Fibroblast of skin of abdomen (primary cell): ENCODE data around the gene SWI5.

Experiments
- DNase-seq: peaks from one replicate; pipeline ENCODE4 v3.0.0-alpha.2; 2013

SWI5 gene

GRCh38 chr9:128321879-128322403, 45.9 kb downstream of the SWI5 start:
- no peak for DNase-seq

DNA sequence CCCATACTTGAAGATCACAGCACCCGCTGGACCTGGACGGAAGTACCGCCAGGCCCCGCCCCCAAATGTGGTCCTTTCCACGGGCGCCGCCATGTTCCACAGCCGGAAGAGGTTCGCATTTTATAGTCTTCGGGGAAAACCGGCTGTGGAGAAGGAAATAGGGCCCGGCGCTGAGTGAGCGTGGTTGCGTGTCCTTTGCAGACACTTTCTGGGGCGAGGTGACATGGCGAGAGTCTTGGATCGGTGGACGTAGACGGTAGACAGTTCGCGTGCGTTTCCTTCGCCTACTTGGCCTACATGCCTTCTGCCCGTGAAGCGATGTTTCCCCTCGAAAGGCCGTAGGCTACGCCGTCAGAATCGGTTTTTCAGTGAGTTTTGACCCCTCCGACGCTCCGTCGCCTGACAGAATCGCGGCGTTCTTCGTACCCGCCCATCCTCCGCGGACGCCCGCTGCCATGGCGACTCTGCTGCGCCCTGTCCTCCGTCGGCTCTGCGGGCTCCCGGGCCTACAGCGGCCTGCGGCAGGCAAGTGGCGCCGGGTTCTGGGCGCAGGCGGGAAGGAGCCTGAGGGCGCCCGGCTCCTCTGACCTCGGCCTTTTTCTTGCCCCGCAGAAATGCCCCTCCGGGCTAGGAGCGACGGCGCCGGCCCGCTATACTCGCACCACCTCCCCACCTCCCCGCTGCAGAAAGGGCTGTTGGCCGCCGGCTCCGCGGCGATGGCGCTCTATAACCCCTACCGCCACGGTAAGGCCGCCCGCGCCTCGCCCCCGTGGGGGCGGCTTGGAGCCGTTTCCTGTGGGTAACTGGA, 46.5 kb downstream of the SWI5 start, which contains the start of the genes COQ4 and TRUB2:
COQ4 (plus strand) TSS at position 436 of the 808 bp plus-strand sequence; CDS start at position 456, 20 bp downstream.
TRUB2 (minus strand) TSS at position 44 of the 808 bp plus-strand sequence; CDS start at position 5, 39 bp downstream.
- peak; percentile 95 for DNase-seq

DNA sequence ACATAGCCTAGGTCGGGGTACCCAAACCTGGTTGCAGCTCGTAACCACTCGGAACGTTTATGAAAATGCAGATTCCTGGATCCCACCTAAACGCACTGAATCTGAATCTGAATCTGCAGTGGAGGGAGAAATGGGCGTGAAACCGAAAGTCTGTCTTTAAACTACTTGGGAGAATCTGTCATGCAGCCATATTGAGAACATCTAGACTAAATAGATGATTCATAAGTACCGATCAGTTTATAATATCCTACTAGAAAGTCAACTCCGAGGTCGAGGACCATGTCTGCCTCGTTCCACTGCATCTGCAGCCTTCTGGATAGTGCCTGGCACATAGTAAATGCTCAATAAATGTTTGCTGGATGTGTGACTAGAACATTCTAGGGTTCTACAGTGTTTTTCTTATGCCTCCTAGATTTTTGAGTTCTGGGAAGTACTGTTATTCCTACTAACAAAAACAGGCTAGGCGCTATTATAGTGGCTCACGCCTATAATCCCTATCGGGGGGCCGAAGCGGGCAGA, 47.2 kb downstream of the SWI5 start:
- DNase-seq, result no peak

- DNase-seq, result no peak
Measured at GRCh38 chr9:128323791-128324190, 47.7 kb downstream of the SWI5 start.

GRCh38 chr9:128324401-128324800, 48.3 kb downstream of the SWI5 start:
- no peak for DNase-seq

- DNase-seq, result no peak
Measured at GRCh38 chr9:128325629-128326028, 49.6 kb downstream of the SWI5 start.

- no peak for DNase-seq
Measured at GRCh38 chr9:128333451-128333869, 57.4 kb downstream of the SWI5 start.

GRCh38 chr9:128335161-128335560, 59.1 kb downstream of the SWI5 start:
- no peak for DNase-seq

DNA sequence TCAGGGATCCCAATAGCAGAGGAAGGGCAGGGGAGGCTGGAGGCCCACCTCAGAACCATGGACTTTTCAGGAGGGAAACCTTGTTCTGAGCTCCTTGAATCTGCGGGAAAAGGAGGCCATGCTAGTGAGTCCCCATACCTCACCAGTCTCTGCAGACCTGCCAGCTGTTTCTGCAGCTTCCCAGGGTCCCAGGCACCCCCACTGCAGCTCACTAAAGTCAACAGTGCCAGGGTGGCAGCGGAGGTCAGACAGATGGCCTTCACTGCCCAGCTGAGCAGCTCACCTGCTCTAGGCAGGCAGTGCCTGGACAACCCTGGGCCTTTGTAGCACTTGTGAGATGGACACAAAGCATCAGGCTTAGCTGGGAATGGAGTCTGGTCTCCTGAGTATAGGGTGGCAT, 59.8 kb downstream of the SWI5 start:
- DNase-seq, result no peak

- no peak for DNase-seq
Measured at GRCh38 chr9:128337936-128338335, 61.9 kb downstream of the SWI5 start.
